Activated CD8-positive, alpha-beta memory T cell treated with anti-CD3 and anti-CD28 coated beads for 24 hours (primary cell): ENCODE measurements around the gene ERAP2.
"Not testable (repeated sequence)": the region's sequence is repeated elsewhere in the genome, so short reads cannot be mapped to it uniquely, and the experiment has no call there.

ENCODE experiments used
- DNase-seq: peaks from one replicate; pipeline ENCODE4 v3.0.0-alpha.2; 2020

ERAP2 gene

GRCh38 chr5:96876292-96876850, at the start of gene ERAP2:
TSS of gene ERAP2 (plus strand) at chr5:96876500. CDS start at chr5:96879686, 3,186 bp downstream.
- DNase-seq = peak; percentile 74

GRCh38 chr5:96829297-96829696, 47.0 kb upstream of the ERAP2 start:
- DNase-seq = no peak

- no peak for DNase-seq
Measured at GRCh38 chr5:96834016-96834415, 42.3 kb upstream of the ERAP2 start.

GRCh38 chr5:96835791-96836191, 40.5 kb upstream of the ERAP2 start:
- no peak for DNase-seq

- DNase-seq = no peak
Measured at GRCh38 chr5:96836817-96837216, 39.5 kb upstream of the ERAP2 start.

GRCh38 chr5:96837303-96837702, 39.0 kb upstream of the ERAP2 start:
- DNase-seq = no peak

GRCh38 chr5:96838201-96839070, 37.9 kb upstream of the ERAP2 start:
- DNase-seq = no peak

GRCh38 chr5:96839071-96839592, 37.2 kb upstream of the ERAP2 start:
- no peak for DNase-seq

- DNase-seq = not testable (repeated sequence)
Measured at GRCh38 chr5:96841931-96842330, 34.4 kb upstream of the ERAP2 start.

GRCh38 chr5:96843140-96843539, 33.2 kb upstream of the ERAP2 start:
- no peak for DNase-seq

GRCh38 chr5:96844481-96844990, 31.8 kb upstream of the ERAP2 start:
- DNase-seq = no peak

- no peak for DNase-seq
Measured at GRCh38 chr5:96851312-96852062, 24.8 kb upstream of the ERAP2 start.

GRCh38 chr5:96852759-96853158, 23.5 kb upstream of the ERAP2 start:
- no peak for DNase-seq

- no peak for DNase-seq
Measured at GRCh38 chr5:96854067-96854466, 22.2 kb upstream of the ERAP2 start.

- DNase-seq = no peak
Measured at GRCh38 chr5:96855031-96855872, 21.0 kb upstream of the ERAP2 start.

- no peak for DNase-seq
Measured at GRCh38 chr5:96856371-96856770, 19.9 kb upstream of the ERAP2 start.

- no peak for DNase-seq
Measured at GRCh38 chr5:96857454-96857853, 18.8 kb upstream of the ERAP2 start.

GRCh38 chr5:96857924-96858323, 18.4 kb upstream of the ERAP2 start:
- no peak for DNase-seq

GRCh38 chr5:96859375-96859774, 16.9 kb upstream of the ERAP2 start:
- no peak for DNase-seq

GRCh38 chr5:96861076-96861475, 15.2 kb upstream of the ERAP2 start:
- DNase-seq = no peak

GRCh38 chr5:96863114-96863513, 13.2 kb upstream of the ERAP2 start:
- DNase-seq = no peak

GRCh38 chr5:96863949-96864584, 12.2 kb upstream of the ERAP2 start:
- DNase-seq = no peak
